HepG2 (cell line): ENCODE data around the gene AUP1. TPM values are rescaled to one million over a fixed set of nuclear protein-coding genes. Genes with fewer than 3 reads are reported as not detected.
A peak's percentile ranks its signal among the peaks of the same experiment; 100 is the strongest.

ENCODE experiments used
- EP300 ChIP-seq, 3 experiments: sonication (generic) in 1 of 3; formaldehyde crosslinking in 1 of 3; IDR thresholded peaks; 2 replicates each; pipeline versions ENCODE4 v1.5.1 to v1.6.1; 2011 to 2020; ENCODE audit warnings: low read depth in 2 of 3, low read length in 2 of 3, borderline replicate concordance in 1 of 3, improper control_type of control experiment in 1 of 3, mild to moderate bottlenecking in 1 of 3, missing genetic modification reagents in 1 of 3, moderate library complexity in 1 of 3
- FOXK2 ChIP-seq: fragments of 450-650 bp; IDR thresholded peaks from 2 replicates; pipeline ENCODE4 v1.6.1; 2016
- KDM4B ChIP-seq: sonication (generic); formaldehyde crosslinking; IDR thresholded peaks from 2 replicates; pipeline ENCODE4 v1.4.0; 2020; ENCODE audit warnings: missing genetic modification reagents
- LCORL ChIP-seq, 2 experiments: fragments of 450-650 bp in 1 of 2; sonication (generic) in 1 of 2; formaldehyde crosslinking in 1 of 2; IDR thresholded peaks; 2 replicates each; pipeline versions ENCODE4 v1.5.0 to v1.6.1; 2017 to 2020; ENCODE audit warnings: antibody characterized with exemption in 1 of 2, missing genetic modification reagents in 1 of 2
- NFATC3 ChIP-seq: sonication (generic); formaldehyde crosslinking; IDR thresholded peaks from 2 replicates; pipeline ENCODE4 v1.5.1; 2020; ENCODE audit warnings: mild to moderate bottlenecking, missing genetic modification reagents
- PHF21A ChIP-seq: sonication (generic); formaldehyde crosslinking; IDR thresholded peaks from 2 replicates; pipeline ENCODE4 v1.5.0; 2020; ENCODE audit warnings: mild to moderate bottlenecking, missing genetic modification reagents
- RARA ChIP-seq: IDR thresholded peaks from 2 replicates; pipeline ENCODE4 v1.6.1; 2016; ENCODE audit warnings: missing genetic modification reagents, missing compliant biosample characterization
- RFX1 ChIP-seq: fragments of 450-650 bp; IDR thresholded peaks from 2 replicates; pipeline ENCODE4 v1.6.1; 2017
- RXRB ChIP-seq: IDR thresholded peaks from 2 replicates; pipeline ENCODE4 v1.6.1; 2016; ENCODE audit warnings: borderline replicate concordance, missing genetic modification reagents, missing compliant biosample characterization
- SALL1 ChIP-seq: sonication (generic); formaldehyde crosslinking; IDR thresholded peaks from 2 replicates; pipeline ENCODE4 v1.8.0; 2022; ENCODE audit warnings: mild to moderate bottlenecking, missing genetic modification reagents
- XRCC5 ChIP-seq: fragments of 200-400 bp; formaldehyde crosslinking; optimal IDR thresholded peaks from 2 replicates; pipeline ENCODE3; 2017; ENCODE audit warnings: mild to moderate bottlenecking, low read length
- ZBTB42 ChIP-seq: sonication (generic); formaldehyde crosslinking; IDR thresholded peaks from 2 replicates; pipeline ENCODE4 v1.5.0; 2020; ENCODE audit warnings: mild to moderate bottlenecking, missing genetic modification reagents
- ZNF652 ChIP-seq: IDR thresholded peaks from 2 replicates; pipeline ENCODE4 v1.6.1; 2016; ENCODE audit warnings: low read depth, borderline replicate concordance
- ZNF775 ChIP-seq: sonication (generic); formaldehyde crosslinking; IDR thresholded peaks from 2 replicates; pipeline ENCODE4 v1.4.0; 2020; ENCODE audit warnings: missing genetic modification reagents, mild to moderate bottlenecking, moderate library complexity, borderline replicate concordance
- ZNF781 ChIP-seq: sonication (generic); formaldehyde crosslinking; IDR thresholded peaks from 2 replicates; pipeline ENCODE4 v1.5.1; 2020; ENCODE audit warnings: borderline replicate concordance, mild to moderate bottlenecking, missing genetic modification reagents; ENCODE audit errors: not compliant biosample characterization
- ZNF891 ChIP-seq: sonication (generic); formaldehyde crosslinking; IDR thresholded peaks from 2 replicates; pipeline ENCODE4 v1.5.0; 2020; ENCODE audit warnings: mild to moderate bottlenecking, missing genetic modification reagents
- polyA plus RNA-seq, 8 experiments: library from polyadenylated mRNA; depleted of rRNA in 3 of 8; stranded (reverse) in 7 of 8; unstranded in 1 of 8; fragments of >200 nt; fragmentation: Illumina TruSeq in 4 of 8; extraction: Trizol in 4 of 8; gene quantifications; 2 replicates each; pipeline versions ENCODE4 v1.2.1 to v1.2.3, GENCODE V29; 2011 to 2016; ENCODE audit warnings: low read depth in 4 of 8, missing spikeins in 1 of 8, mixed read lengths in 1 of 8; ENCODE audit not compliant: insufficient read depth in 1 of 8
- total RNA-seq, 5 experiments: library from RNA; depleted of rRNA; stranded (reverse); fragments of >200 nt; fragmentation: Illumina TruSeq; extraction: Trizol; gene quantifications; 2 replicates each; pipeline ENCODE4 v1.2.3, GENCODE V29; 2016; ENCODE audit warnings: low read depth in 1 of 5
- TF ChIP-seq, protein P1 (sequence below): sonication (generic); formaldehyde crosslinking; conservative IDR thresholded peaks from 2 replicates; pipeline ENCODE4 v1.8.0; 2022; ENCODE audit warnings: low read depth, missing genetic modification reagents
- TF ChIP-seq, protein P2 (sequence below): sonication (generic); IDR thresholded peaks from 2 replicates; pipeline ENCODE4 v1.6.1; 2016; ENCODE audit warnings: low read depth, borderline replicate concordance
- TF ChIP-seq, protein P3 (sequence below): sonication (generic); formaldehyde crosslinking; IDR thresholded peaks from 2 replicates; pipeline ENCODE4 v1.4.0; 2020; ENCODE audit warnings: missing genetic modification reagents
- TF ChIP-seq, protein P4 (sequence below): IDR thresholded peaks from 2 replicates; pipeline ENCODE4 v1.4.0; 2020; ENCODE audit warnings: mild to moderate bottlenecking, missing genetic modification reagents

AUP1 gene
- total and polyA plus RNA-seq, 2 of the 13 experiments (the other 11 are each of a cell fraction or from before 2014, with no cell fraction given), result 174 to 267 TPM

DNA sequence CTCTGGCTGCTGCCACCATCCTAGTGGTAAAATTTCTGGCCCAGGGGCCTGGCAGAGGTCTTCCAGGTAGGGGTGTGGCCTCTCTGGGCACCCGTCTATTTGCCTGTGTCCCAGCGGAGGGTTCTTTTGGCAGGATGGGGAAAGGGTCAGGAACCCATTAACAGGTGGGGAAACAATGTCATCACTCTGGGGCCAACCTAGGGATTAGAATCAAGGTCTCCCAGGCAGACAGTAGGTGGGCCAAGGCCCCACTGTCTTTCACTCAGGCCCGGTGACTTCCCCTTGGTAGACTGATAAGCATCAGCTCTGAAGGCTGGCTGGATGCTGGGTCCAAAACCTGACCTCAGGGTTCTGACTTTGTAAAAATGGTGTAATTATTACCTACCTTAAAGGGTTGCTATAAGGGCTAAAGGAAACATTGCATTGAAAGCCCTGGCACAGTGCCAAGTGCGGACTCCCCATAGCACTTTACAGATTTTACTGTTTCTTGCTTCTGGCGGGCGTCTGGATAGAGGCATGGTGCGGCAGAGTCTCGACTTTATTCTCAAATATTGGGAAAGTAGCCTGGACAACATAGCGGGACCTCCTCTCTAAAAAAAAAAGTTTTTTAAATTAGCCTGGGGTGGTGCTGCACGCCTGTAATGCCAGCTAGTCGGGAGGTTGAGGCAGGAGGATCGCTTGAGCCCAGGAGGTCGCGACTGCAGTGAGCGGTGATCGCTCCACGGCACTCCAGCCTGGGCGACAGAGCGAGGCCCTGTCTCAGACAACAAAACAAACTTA, 32.3 kb downstream of the AUP1 start (continued):
- TF ChIP-seq ZNF775 (CRISPR knock-in tag) (no peak), KDM4B (CRISPR knock-in tag) (0 out of 2 replicates have a peak, but pooled peaks have one; percentile 31), ZNF652 (CRISPR knock-in tag) (no peak), RFX1 (no peak), ZNF781 (CRISPR knock-in tag) (peak; percentile 16), LCORL (IDR thresholded peaks at IDR 0.05) (peak; percentile 100), LCORL (CRISPR knock-in tag; IDR thresholded peaks at IDR 0.05) (peak; percentile 67; the same call in 1 of the 2 replicates), RXRB (no peak), ZBTB42 (CRISPR knock-in tag) (no peak), NFATC3 (CRISPR knock-in tag) (no peak), EP300 (IDR thresholded peaks at IDR 0.05; ENCODE audit: low read depth in 2 of 2, low read length in 2 of 2) (peak in 1 of 2 experiments; percentile 85; a peak in 1 of 4 replicates), EP300 (CRISPR knock-in tag; IDR thresholded peaks at IDR 0.05; ENCODE audit: borderline replicate concordance) (peak; percentile 24; the same call in 1 of the 2 replicates), PHF21A (peak; percentile 55; the same call in 1 of the 2 replicates), SALL1 (CRISPR knock-in tag) (peak; percentile 35), FOXK2 (no peak), ZNF891 (CRISPR knock-in tag) (no peak), XRCC5 (no peak), RARA (CRISPR knock-in tag) (peak; percentile 74; the same call in 1 of the 2 replicates)
- TF ChIP-seq, protein P1, sequence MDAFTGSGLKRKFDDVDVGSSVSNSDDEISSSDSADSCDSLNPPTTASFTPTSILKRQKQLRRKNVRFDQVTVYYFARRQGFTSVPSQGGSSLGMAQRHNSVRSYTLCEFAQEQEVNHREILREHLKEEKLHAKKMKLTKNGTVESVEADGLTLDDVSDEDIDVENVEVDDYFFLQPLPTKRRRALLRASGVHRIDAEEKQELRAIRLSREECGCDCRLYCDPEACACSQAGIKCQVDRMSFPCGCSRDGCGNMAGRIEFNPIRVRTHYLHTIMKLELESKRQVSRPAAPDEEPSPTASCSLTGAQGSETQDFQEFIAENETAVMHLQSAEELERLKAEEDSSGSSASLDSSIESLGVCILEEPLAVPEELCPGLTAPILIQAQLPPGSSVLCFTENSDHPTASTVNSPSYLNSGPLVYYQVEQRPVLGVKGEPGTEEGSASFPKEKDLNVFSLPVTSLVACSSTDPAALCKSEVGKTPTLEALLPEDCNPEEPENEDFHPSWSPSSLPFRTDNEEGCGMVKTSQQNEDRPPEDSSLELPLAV (CRISPR knock-in tag), result no peak
- TF ChIP-seq, protein P2, sequence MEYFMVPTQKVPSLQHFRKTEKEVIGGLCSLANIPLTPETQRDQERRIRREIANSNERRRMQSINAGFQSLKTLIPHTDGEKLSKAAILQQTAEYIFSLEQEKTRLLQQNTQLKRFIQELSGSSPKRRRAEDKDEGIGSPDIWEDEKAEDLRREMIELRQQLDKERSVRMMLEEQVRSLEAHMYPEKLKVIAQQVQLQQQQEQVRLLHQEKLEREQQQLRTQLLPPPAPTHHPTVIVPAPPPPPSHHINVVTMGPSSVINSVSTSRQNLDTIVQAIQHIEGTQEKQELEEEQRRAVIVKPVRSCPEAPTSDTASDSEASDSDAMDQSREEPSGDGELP, result peak; percentile 20; the same call in 1 of the 2 replicates
- TF ChIP-seq, protein P3, sequence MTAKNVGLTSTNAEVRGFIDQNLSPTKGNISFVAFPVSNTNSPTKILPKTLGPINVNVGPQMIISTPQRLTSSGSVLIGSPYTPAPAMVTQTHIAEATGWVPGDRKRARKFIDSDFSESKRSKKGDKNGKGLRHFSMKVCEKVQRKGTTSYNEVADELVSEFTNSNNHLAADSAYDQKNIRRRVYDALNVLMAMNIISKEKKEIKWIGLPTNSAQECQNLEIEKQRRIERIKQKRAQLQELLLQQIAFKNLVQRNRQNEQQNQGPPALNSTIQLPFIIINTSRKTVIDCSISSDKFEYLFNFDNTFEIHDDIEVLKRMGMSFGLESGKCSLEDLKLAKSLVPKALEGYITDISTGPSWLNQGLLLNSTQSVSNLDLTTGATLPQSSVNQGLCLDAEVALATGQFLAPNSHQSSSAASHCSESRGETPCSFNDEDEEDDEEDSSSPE (CRISPR knock-in tag), result no peak; the same call in 1 of the 2 replicates
- TF ChIP-seq, protein P4, sequence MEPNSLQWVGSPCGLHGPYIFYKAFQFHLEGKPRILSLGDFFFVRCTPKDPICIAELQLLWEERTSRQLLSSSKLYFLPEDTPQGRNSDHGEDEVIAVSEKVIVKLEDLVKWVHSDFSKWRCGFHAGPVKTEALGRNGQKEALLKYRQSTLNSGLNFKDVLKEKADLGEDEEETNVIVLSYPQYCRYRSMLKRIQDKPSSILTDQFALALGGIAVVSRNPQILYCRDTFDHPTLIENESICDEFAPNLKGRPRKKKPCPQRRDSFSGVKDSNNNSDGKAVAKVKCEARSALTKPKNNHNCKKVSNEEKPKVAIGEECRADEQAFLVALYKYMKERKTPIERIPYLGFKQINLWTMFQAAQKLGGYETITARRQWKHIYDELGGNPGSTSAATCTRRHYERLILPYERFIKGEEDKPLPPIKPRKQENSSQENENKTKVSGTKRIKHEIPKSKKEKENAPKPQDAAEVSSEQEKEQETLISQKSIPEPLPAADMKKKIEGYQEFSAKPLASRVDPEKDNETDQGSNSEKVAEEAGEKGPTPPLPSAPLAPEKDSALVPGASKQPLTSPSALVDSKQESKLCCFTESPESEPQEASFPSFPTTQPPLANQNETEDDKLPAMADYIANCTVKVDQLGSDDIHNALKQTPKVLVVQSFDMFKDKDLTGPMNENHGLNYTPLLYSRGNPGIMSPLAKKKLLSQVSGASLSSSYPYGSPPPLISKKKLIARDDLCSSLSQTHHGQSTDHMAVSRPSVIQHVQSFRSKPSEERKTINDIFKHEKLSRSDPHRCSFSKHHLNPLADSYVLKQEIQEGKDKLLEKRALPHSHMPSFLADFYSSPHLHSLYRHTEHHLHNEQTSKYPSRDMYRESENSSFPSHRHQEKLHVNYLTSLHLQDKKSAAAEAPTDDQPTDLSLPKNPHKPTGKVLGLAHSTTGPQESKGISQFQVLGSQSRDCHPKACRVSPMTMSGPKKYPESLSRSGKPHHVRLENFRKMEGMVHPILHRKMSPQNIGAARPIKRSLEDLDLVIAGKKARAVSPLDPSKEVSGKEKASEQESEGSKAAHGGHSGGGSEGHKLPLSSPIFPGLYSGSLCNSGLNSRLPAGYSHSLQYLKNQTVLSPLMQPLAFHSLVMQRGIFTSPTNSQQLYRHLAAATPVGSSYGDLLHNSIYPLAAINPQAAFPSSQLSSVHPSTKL (CRISPR knock-in tag), result peak; percentile 35; the same call in 1 of the 2 replicates
